ENCODE data around the gene MAPRE2. TPM values are rescaled to one million over a fixed set of nuclear protein-coding genes. Genes with fewer than 3 reads are reported as not detected.

Gene MAPRE2
- total RNA-seq, 1 donor from 2014 or later: 42.6 TPM

GRCh38 chr18:35172009-35172408 lies 130.8 kb downstream of the MAPRE2 start:
- intact Hi-C loops (cut with micrococcal nuclease): no loop called here

GRCh38 chr18:35172451-35173035 lies 131.3 kb downstream of the MAPRE2 start:
- intact Hi-C loops (cut with micrococcal nuclease): no loop called here

DNA sequence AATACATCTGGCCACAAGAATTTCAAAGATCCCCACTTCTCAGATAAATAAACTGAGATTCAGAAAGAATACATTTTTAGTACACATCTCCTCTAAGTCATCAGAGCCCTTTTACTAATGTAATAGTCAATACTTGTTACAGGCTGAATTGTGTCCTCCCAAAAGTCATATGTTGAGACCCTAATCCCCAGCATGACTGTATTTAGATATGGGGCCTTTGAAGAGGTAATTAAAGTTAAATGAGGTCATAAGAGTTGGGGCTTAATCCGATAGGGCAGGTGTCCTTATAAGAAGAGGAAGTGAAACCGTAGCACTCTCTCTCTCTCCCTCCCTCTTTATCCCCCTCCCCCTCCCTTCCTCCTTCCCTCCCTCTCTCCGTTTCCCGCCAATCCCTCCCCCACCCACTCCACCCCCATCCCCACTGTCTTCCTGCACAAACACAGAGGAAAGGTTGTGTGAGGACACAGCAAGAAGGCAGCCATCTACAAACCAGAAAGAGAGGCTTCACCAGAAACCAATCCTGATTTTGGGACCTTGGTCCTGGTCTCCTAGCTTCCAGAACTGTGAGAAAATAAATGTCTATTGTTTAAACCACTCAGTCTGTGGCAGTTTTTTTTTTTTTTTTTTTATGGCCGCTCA lies 133.0 kb downstream of the MAPRE2 start:
- intact Hi-C loops (cut with micrococcal nuclease): no loop called here

DNA sequence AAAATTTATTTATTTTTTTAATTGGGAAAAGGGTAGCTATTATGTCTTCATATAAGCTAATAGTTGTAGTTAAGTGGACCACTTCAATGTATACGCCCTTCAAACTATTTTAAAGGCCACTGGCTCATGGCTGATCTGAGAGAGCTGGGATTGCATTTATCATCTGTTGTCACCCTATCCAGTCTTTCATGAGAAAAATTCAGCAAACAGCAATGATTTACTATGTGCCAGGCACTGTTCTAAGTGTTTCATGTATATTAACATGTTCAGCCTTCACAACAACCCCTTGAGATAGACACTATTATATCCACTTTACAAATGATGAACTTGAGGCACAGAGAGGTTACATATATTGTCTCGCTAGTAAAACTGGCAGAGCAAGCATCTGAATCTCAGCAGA lies 133.5 kb downstream of the MAPRE2 start:
- intact Hi-C loops (cut with micrococcal nuclease): no loop called here

DNA sequence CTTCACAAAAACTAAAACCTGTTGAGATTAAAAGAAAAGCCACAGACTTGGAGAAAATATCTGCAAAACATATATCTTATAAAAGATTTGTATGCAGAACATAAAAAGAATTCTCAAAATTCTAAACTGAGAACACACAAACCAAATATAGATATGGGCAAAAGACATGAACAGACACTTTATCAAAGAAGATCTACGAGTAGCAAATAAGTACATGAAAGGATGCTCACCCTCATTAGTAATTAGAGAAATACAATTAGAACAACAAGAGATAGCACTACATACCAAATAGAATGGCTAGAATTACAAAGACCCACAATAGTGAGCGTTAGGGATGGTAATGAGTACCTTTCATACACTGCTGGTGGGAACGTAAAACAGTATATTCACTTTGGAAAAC lies 135.7 kb downstream of the MAPRE2 start:
- intact Hi-C loops (cut with micrococcal nuclease): no loop called here

DNA sequence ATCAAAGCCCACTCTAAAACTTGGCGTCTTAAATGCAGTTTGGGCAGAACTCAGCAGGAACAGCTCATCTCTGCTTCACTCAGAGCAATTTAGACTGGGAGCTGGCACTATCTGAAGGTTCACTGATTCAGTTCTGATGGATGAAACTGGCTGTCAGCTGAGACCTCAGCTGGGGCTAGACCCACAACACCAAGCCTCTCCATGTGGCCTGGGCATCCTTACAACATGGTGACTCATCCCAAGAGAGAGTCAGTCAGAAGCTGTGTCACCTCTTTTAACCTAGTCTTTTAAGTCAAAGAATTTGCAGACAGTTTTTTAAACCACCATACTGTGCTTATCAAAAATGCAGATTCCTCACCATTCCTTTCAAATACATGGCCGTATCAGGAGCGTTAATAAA lies 137.0 kb downstream of the MAPRE2 start:
- intact Hi-C loops (cut with micrococcal nuclease): no loop called here

DNA sequence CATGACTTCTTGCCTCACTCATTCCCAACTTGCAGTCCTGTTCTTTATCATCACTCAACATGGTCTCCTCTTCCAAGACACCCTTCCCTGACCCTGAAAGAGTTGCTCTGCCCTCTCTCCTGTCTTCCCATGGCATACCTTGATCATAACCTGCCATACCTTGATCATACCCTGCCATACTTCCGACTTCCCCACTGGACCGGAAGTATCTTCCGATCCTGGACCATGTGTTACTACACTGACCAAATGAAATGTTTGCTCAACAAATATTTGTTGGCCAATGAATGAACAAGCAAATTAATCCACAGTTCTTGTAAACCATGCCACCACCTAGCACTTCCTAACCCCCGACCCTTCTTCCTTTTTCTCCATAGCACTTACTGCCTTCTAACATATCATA lies 138.7 kb downstream of the MAPRE2 start:
- intact Hi-C loops (cut with micrococcal nuclease): no loop called here

GRCh38 chr18:35180455-35180854 lies 139.2 kb downstream of the MAPRE2 start:
- intact Hi-C loops (cut with micrococcal nuclease): no loop called here

DNA sequence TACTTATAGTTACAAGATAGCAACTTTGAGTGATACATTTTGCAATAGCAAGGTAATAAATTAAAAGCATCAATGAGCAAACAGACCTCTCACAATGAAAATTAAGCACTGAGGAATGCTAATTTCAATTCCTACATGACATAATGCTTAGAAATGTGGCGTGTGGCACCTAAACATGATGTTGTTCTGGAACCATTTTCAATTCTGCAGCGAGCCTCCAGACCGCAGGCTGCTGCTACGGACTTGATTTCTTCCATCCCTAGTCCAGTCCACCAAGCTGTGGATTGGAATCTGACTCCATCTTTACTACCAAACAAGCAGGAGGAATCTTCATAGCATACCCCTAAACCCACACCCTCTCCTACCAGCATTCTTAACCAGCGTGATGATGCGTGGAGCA lies 140.9 kb downstream of the MAPRE2 start:
- intact Hi-C loops (cut with micrococcal nuclease): no loop called here

GRCh38 chr18:35183886-35184285 lies 142.7 kb downstream of the MAPRE2 start:
- intact Hi-C loops (cut with micrococcal nuclease): no loop called here

DNA sequence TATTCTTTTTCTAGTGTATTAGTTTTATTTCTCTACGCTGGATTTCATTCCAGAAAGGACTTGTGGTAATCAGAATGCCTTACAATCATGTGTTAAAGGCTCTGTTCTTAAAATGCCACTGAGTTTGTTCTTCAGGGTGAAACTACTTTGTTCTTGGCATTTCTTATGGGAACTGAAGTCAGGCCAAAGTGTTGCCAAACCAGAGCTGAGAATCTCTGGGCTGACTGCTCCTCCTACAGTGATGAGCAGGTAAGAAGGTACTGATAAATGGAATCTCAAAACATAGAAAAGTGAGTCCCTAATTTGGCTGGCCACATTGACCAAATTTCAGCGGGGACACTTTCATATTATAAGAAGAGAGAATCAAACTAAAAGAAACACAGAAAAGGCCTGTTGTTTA lies 144.6 kb downstream of the MAPRE2 start:
- intact Hi-C loops (cut with micrococcal nuclease): no loop called here

DNA sequence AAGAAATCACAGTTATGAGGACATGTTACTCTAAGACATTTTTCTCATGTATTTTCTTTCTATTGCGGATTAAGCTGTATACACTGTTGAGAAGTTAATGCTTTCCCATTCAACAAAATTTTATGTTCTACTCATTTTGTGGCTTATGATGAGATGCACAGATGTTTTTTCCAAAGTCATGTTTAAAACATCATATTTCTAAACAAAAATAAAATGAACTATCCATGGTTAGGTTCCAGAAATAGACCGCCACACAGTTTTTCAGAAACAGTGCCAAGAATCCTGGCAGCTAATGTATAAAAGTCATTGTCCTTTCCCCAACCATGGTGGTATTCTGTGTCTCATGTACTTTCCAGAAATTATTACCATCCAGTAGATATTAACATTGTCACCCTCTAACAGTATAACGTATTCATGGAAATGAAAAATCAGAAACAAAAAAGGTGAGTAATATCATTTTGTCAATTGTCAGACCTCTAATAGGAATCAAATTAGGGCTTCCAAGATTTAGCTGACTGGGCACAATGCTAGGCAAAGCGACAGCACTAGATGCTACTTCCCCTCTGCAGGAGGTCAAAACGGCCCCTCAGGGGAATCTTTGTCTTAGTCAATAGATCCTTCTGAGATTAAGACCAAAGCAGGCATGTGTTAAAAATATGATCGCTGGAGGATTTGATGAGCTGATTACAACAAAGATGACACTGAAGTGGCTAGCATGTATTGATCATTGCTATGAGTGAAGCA lies 145.2 kb downstream of the MAPRE2 start:
- intact Hi-C loops (cut with micrococcal nuclease): no loop called here

DNA sequence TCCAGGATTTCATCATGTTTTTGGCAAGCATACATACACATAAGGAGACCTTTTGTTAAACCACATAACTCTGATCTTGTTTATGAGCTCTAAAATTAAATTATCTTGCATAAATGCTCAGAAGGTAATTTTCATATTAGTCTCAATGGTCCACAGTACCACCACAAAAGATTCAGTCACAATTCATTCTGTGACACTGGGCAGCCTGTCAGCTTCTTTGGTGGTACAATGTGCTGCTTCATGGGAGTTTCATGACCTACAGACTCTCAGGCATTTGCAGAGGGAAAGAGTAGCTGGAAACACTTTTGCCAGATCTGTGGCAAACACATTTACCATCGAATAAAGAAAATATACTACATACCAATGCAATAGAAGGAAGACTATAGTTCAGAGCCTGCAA lies 148.3 kb downstream of the MAPRE2 start:
- intact Hi-C loops (cut with micrococcal nuclease): no loop called here

- intact Hi-C loops (cut with micrococcal nuclease): no loop called here
These were observed 149.9 kb downstream of the MAPRE2 start for GRCh38 chr18:35190948-35191697.

DNA sequence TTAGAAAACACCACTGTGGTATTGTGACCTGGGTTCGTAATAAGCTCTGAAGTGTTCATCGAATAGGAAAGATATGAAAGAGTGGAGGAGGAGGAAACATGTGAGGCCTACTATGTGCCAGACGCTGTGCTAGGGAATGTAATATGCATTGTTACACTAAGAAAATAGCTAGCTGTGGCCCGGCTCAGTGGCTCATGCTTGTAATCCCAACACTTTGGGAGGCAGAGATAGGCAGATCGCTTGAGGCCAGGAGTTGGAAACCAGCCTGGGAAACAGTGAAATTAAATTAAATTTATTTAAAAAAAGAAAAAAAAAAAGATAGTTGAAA lies 150.4 kb downstream of the MAPRE2 start:
- intact Hi-C loops (cut with micrococcal nuclease): no loop called here

DNA sequence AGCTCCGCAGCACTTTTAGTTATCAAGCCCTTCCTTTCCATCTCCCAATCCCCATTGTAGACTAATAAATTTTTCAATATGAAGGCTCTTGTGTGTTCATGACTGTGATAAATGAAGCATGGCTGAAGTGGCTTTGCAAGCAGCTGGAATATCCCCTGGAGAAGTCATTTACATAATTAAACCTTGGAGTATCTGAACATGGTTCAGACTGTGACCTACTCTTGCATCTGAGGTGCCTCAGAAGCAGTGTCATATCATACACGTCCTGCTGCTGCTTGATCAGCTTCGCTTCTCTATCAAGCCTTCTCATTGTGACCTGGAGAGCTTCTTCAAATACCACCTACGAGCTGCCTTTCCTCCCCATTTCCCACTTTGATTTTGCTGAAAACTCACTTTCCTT lies 151.2 kb downstream of the MAPRE2 start:
- intact Hi-C loops (cut with micrococcal nuclease): no loop called here

Other genes starting within 250 kb of the MAPRE2 start
- 18.6 and 19.6 TPM in 2 replicates for gene ZNF397, start 199.6 kb downstream of the MAPRE2 start, total RNA-seq
- gene ZSCAN30, start 248.8 kb downstream of the MAPRE2 start, total RNA-seq: 15.6 and 19.5 TPM in 2 replicates

Measured in T-helper 1 cell treated with Interleukin-12 subunit alpha and Interleukin-12 subunit beta and Interleukin-4 antibody, amounts not matched to agents 30 ng/mL and 1 ng/mL, for 36 hours (primary cell).